ENCODE data around the gene TRMT10B. TPM values are rescaled to one million over a fixed set of nuclear protein-coding genes. Genes with fewer than 3 reads are reported as not detected.
"Not testable (repeated sequence)": the region's sequence is repeated elsewhere in the genome, so short reads cannot be mapped to it uniquely, and the experiment has no call there.

TRMT10B gene
- total RNA-seq, 1 donor from 2014 or later: 12.1 TPM

DNA sequence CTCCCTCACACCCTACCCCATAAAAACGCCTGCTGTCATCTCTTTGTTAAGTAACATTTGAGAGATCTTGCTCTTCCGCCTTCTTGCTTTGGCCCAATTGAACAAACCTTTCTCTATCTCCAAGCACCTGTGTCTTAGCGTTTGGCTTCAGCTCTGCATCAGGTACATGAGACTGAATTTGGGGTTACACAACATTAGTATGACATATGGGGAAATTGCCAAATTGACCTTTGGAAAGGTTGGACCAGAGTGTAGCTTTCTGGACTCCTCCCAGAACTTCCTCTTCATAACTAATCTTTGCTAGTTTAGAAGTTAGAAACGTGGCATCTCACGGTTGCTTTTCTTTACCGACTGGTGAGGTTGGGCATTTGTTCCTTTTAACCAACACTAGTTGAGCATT is 34.7 kb downstream of the TRMT10B start:
- intact Hi-C loops (cut with micrococcal nuclease): loop anchor here (10.0 kb wide), 1 partner anchor 324 kb away; the partner anchor contains the start of gene ZBTB5
- Mint-ChIP-seq H3K36me3 (ENCODE audit: low read depth) (peaks cover 13% of the 10 kb centered on the region), H3K9me3 (no peaks in the 10 kb centered on the region), H3K27me3 (ENCODE audit: low read depth) (no peaks in the 10 kb centered on the region), H3K27ac (no peak overlapping the region), H3K4me1 (ENCODE audit: low read depth) (peaks cover 16% of the 10 kb centered on the region), H3K4me3 (ENCODE audit: low read depth) (no peak overlapping the region)
- no peak for DNase-seq (ENCODE audit: low spot score)

DNA sequence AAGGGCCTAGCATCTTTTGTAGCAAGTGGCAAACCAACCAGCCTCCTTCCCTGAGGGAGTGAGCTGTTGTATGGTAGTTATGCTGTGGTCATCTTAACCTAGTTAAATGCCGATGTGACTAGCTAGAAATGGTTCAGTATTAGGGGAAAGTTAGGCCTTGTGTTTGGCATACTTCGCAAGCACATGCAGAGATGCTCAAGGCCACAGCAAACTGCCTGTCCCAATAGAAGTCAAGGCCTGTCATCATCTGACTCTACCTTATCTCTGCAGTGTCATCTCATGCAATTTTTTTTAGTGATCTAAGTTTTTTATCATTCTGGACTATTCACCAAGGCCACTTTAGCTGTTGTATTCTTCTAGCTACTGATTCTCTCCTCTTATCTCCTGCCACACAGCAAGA is 36.5 kb downstream of the TRMT10B start:
- no peak overlapping the region for H3K4me3 Mint-ChIP-seq (ENCODE audit: low read depth)
- peaks cover under 1% of the 10 kb centered on the region for H3K36me3 Mint-ChIP-seq (ENCODE audit: low read depth)
- no peaks in the 10 kb centered on the region for H3K9me3 Mint-ChIP-seq
- no peak for DNase-seq (ENCODE audit: low spot score)
- intact Hi-C loops (cut with micrococcal nuclease): no loop called here
- H3K4me1 Mint-ChIP-seq (ENCODE audit: low read depth): peaks cover 7% of the 10 kb centered on the region
- H3K27me3 Mint-ChIP-seq (ENCODE audit: low read depth): peaks cover under 1% of the 10 kb centered on the region
- H3K27ac Mint-ChIP-seq: no peak overlapping the region

DNA sequence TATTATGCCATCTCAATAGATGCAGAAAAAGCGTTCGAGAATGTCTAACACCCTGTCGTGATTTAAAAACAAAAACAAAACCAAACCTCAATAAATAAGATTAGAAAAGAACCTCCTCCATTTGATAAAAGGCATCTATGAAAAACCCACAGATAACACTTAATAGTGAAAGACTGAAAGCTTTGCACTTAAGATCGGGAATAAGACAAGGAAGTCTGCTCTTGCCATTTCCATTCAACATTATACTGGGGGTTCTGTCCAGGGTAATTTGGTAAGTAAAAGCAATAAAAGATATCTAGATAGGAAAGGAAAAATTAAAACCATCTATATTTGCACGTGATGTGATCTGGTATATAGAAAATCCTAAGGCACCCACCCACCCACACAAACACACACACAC is 38.5 kb downstream of the TRMT10B start:
- DNase-seq (ENCODE audit: low spot score): no peak
- H3K4me1 Mint-ChIP-seq (ENCODE audit: low read depth): peaks cover 3% of the 10 kb centered on the region
- H3K36me3 Mint-ChIP-seq (ENCODE audit: low read depth): no peaks in the 10 kb centered on the region
- H3K4me3 Mint-ChIP-seq (ENCODE audit: low read depth): no peak overlapping the region
- intact Hi-C loops (cut with micrococcal nuclease): no loop called here
- H3K27me3 Mint-ChIP-seq (ENCODE audit: low read depth): peaks cover 4% of the 10 kb centered on the region
- no peak overlapping the region for H3K27ac Mint-ChIP-seq
- no peaks in the 10 kb centered on the region for H3K9me3 Mint-ChIP-seq

DNA sequence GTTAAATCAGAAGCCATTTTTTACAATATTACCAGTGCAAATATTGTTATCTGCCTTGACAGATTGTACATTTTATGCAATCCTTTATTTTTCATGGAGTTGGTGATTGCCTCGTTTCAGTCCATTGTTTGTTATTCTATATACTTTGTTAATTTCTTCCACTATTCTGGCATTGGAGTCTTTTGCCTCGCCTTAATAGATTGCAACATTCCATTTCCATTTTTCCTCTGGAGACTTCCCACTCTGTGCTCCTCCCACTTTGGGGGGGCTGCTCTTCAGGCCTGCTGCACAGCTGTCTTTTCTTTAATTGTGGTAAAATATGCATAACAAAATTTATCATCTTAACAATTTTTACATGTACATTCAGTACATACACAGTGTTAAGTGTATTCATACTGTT is 42.6 kb downstream of the TRMT10B start:
- intact Hi-C loops (cut with micrococcal nuclease): no loop called here

DNA sequence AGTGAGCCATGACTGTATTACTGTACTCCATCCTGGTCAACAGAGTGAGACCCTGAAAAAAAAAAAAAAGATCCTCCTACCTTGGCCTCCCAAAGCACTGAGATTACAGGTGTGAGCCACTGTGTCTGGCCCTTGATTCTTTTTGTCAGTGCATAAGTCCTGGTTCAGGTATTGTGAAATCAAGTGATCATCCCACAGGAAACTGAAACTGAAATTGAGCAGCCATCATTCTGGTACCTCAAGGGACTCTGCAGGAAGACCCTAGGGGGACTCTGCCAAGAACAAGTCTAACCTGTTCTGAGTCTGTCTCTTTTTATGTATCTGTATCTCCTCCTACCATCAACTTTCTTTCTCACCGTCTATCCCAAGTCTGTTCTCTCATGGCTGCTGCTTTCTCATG is 45.1 kb downstream of the TRMT10B start:
- Mint-ChIP-seq H3K36me3 (ENCODE audit: low read depth) (peaks cover 14% of the 10 kb centered on the region), H3K9me3 (no peaks in the 10 kb centered on the region), H3K27ac (peak overlapping the region; percentile 34), H3K4me1 (ENCODE audit: low read depth) (peaks cover 28% of the 10 kb centered on the region), H3K27me3 (ENCODE audit: low read depth) (peaks cover 4% of the 10 kb centered on the region), H3K4me3 (ENCODE audit: low read depth) (peak overlapping the region; percentile 89)
- DNase-seq (ENCODE audit: low spot score): no peak
- intact Hi-C loops (cut with micrococcal nuclease): no loop called here

More for the DNA sequence above, 42.6 kb downstream of the TRMT10B start:
- Mint-ChIP-seq H3K9me3 (no peaks in the 10 kb centered on the region), H3K36me3 (ENCODE audit: low read depth) (peaks cover 6% of the 10 kb centered on the region), H3K4me3 (ENCODE audit: low read depth) (no peak overlapping the region), H3K4me1 (ENCODE audit: low read depth) (peaks cover 16% of the 10 kb centered on the region), H3K27ac (no peak overlapping the region), H3K27me3 (ENCODE audit: low read depth) (peaks cover 4% of the 10 kb centered on the region)
- DNase-seq (ENCODE audit: low spot score): no peak

DNA sequence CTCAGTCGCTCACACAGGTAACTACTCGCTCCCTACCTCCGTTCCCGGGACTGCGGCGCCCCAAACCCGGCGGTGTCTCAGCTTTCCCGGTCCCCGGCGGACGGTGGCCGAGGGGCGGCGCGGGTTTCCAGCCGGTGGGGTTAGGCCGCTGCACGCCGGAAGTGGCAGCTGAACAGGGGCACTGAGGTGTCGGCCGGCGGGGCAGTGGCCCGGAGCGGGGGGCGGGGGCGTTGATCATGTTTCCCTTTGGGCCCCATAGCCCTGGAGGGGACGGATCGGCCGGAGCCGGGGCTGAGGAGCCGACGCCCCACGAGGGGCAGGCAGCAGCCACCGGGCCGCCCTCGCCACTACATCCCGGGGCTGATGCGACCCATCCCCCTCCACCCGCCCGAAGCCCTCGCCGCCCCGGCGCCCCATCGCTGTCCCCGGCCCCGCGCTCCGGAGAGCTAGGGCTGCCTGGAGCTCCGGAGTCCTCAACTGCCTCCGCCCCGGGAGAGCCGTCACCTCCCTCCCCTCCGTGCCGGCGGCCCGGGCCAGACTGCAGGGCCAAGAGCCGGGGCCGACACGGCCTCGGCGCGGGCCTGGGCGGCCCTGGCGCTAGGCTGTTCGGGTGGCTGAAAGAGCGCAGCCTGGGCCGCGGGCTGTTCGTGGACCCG is 47.2 kb downstream of the TRMT10B start, which contains the start of gene DCAF10:
TSS of gene DCAF10 (plus strand) at position 167 of the 656 bp plus-strand sequence. CDS start at position 237, 70 bp downstream.
- Mint-ChIP-seq H3K9me3 (no peaks in the 10 kb centered on the region), H3K4me3 (ENCODE audit: low read depth) (peak within 1 kb of the TSS; percentile 89), H3K27ac (peak within 1 kb of the TSS; percentile 77), H3K4me1 (ENCODE audit: low read depth) (peaks cover 28% of the 10 kb centered on the region), H3K36me3 (ENCODE audit: low read depth) (peaks cover 21% of the 10 kb centered on the region), H3K27me3 (ENCODE audit: low read depth) (no peaks in the 10 kb centered on the region)
- peak; percentile 86 for DNase-seq (ENCODE audit: low spot score)
- intact Hi-C loops (cut with micrococcal nuclease): loop anchor here (1.0 to 2.0 kb wide), 4 partner anchors 15 to 208 kb away; partner anchors contain the start of genes EXOSC3, SLC25A51, TOMM5 and TRMT10B

DNA sequence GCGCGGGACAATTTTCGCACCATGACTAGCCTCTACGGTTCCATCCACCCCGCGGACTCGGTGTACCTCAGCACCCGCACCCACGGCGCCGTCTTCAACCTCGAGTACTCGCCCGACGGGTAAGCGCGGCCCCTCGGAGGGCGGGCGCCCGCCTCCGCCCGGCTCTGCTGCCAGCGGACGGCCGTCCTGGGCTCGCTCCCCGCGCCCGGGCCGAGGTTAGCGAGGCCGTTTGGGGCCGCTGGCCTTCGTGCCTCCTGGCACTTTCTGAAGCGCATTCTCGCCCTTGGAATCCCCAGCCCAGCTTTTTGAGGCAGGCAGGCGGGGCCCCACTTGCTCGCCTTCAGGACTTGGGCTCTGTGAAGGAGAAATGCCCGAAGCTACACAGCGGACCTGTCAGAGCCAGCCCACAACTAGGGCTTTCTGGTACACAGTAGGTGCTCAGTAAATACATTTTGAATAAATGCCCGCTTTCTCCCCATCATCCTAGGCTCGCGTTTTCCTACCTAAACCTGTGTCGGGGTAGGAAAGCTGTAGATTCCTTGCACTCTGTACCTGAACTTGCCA is 47.8 kb downstream of the TRMT10B start:
- intact Hi-C loops (cut with micrococcal nuclease): loop anchor here (2.0 kb wide), 2 partner anchors 49 to 209 kb away; partner anchors contain the start of genes TOMM5 and TRMT10B
- no peak for DNase-seq (ENCODE audit: low spot score)
- Mint-ChIP-seq H3K4me1 (ENCODE audit: low read depth) (peaks cover 32% of the 10 kb centered on the region), H3K27ac (peak overlapping the region; percentile 46), H3K9me3 (no peaks in the 10 kb centered on the region), H3K36me3 (ENCODE audit: low read depth) (peaks cover 25% of the 10 kb centered on the region), H3K4me3 (ENCODE audit: low read depth) (peak overlapping the region; percentile 89), H3K27me3 (ENCODE audit: low read depth) (no peaks in the 10 kb centered on the region)

DNA sequence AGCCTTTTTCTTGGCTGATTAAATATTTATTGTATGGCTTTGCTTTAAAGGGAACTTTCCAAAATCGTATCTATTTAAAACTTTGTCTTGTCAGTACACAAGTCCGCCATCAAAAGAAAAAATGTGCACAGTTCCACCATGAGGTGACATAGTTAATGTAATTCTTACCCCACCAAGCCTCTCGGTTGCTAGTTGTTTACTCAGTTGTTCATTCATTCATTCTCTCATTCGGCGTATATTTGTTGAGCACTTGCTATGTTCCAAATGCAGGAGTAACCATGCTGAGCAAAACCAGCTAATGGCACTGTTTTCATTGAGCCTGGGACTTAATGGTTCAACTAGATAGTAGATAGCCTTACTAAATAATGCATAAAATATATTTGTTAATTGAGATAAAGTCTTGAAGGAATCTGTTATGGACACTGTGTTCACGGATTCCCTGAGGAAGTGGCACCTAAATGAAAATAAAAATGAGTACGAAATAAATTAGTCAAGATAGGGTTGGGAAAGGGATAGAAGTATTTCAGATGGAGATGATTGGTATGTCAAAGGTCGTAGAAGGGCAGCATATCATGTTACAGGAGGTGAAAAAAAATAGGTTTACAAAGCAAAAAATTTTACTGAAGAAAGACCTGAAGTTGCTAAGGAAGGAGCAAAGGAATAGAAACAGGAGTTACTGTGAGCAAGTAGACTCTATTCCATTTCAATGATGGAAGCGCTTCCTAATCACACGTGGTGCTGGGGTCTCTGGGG is 48.5 kb downstream of the TRMT10B start:
- H3K36me3 Mint-ChIP-seq (ENCODE audit: low read depth): peaks cover 31% of the 10 kb centered on the region
- peaks cover 34% of the 10 kb centered on the region for H3K4me1 Mint-ChIP-seq (ENCODE audit: low read depth)
- H3K4me3 Mint-ChIP-seq (ENCODE audit: low read depth): peak overlapping the region; percentile 89
- no peaks in the 10 kb centered on the region for H3K9me3 Mint-ChIP-seq
- DNase-seq (ENCODE audit: low spot score): no peak
- intact Hi-C loops (cut with micrococcal nuclease): loop anchor here (2.0 kb wide), 2 partner anchors 49 to 209 kb away; partner anchors contain the start of genes TOMM5 and TRMT10B
- no peaks in the 10 kb centered on the region for H3K27me3 Mint-ChIP-seq (ENCODE audit: low read depth)
- peak overlapping the region; percentile 46 for H3K27ac Mint-ChIP-seq

DNA sequence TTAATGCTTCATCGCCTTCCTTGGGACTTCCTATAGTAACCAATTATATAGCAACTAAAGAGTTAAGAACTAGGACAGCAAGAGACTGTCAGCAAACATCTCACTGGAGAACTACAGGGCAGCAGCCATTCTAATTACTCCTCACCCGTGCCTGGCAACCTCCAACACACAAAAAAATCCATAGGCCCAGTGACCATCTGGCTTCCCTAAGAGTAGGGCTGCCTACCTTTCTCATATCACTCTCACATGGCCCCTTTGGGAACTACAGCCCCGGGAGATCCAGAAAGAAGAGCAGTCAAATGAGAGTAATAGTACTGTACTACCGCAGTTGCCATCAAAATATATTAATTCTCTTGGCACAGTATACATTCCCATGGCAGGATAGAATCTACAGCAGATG is 52.7 kb downstream of the TRMT10B start:
- no peak for DNase-seq (ENCODE audit: low spot score)
- no peaks in the 10 kb centered on the region for H3K27me3 Mint-ChIP-seq (ENCODE audit: low read depth)
- intact Hi-C loops (cut with micrococcal nuclease): no loop called here
- H3K4me3 Mint-ChIP-seq (ENCODE audit: low read depth): no peak overlapping the region
- H3K36me3 Mint-ChIP-seq (ENCODE audit: low read depth): peaks cover 42% of the 10 kb centered on the region
- peaks cover 26% of the 10 kb centered on the region for H3K4me1 Mint-ChIP-seq (ENCODE audit: low read depth)
- no peaks in the 10 kb centered on the region for H3K9me3 Mint-ChIP-seq
- no peak overlapping the region for H3K27ac Mint-ChIP-seq

DNA sequence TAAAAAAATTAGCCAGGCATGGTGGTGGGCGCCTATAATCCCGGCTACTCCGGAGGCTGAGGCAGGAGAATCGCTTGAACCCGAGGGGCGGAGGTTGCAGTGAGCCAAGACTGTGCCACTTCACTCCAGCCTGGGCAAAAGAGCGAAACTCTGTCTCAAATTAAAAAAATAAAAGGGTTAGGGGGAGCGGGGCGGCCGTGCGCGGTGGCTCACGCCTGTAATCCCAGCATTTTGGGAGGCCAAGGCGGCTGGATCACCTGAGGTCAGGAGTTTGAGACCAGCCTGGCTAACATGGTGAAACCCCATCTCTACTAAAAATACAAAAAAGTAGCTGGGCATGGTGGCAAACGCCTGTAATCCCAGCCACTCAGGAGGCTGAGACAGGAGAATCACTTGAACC is 56.1 kb downstream of the TRMT10B start:
- H3K27ac Mint-ChIP-seq; DNase-seq (ENCODE audit: low spot score): not testable (repeated sequence)
- H3K4me1 Mint-ChIP-seq (ENCODE audit: low read depth): peaks cover 18% of the 10 kb centered on the region

DNA sequence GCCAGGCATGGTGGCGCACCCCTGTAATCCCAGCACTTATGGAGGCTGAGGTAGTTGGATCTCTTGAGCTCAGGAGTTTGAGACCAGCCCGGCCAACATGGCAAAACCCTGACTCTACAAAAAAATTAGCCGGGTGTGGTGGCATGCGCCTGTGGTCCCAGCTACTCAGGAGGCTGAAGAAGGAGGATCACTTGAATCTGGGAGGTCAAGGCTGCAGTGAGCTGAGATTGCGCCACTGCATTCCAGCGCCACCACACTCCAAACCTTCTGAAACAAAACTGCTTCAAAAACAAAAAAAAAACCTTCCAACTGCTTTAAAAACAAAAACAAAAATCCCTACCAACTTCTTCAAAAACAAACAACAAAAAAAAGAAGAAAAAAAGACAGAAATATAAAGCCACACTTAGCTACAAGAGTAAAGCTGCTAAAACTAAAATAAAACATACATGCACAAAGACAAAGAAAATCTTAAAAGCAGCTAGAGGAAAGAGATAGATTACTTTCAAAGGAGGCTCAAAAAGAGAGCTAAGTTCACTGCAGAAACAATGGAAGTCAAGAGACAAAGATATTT is 58.4 kb downstream of the TRMT10B start:
- peaks cover 34% of the 10 kb centered on the region for H3K36me3 Mint-ChIP-seq (ENCODE audit: low read depth)
- no peak overlapping the region for H3K27ac Mint-ChIP-seq
- no peaks in the 10 kb centered on the region for H3K9me3 Mint-ChIP-seq
- H3K4me1 Mint-ChIP-seq (ENCODE audit: low read depth): peaks cover 12% of the 10 kb centered on the region
- intact Hi-C loops (cut with micrococcal nuclease): no loop called here
- H3K27me3 Mint-ChIP-seq (ENCODE audit: low read depth): no peaks in the 10 kb centered on the region
- no peak overlapping the region for H3K4me3 Mint-ChIP-seq (ENCODE audit: low read depth)
- DNase-seq (ENCODE audit: low spot score): no peak

More for the DNA sequence above, 56.1 kb downstream of the TRMT10B start:
- H3K9me3 Mint-ChIP-seq; H3K27me3 Mint-ChIP-seq (ENCODE audit: low read depth); H3K4me3 Mint-ChIP-seq (ENCODE audit: low read depth); intact Hi-C loops (cut with micrococcal nuclease): not testable (repeated sequence)
- H3K36me3 Mint-ChIP-seq (ENCODE audit: low read depth): peaks cover 45% of the 10 kb centered on the region

DNA sequence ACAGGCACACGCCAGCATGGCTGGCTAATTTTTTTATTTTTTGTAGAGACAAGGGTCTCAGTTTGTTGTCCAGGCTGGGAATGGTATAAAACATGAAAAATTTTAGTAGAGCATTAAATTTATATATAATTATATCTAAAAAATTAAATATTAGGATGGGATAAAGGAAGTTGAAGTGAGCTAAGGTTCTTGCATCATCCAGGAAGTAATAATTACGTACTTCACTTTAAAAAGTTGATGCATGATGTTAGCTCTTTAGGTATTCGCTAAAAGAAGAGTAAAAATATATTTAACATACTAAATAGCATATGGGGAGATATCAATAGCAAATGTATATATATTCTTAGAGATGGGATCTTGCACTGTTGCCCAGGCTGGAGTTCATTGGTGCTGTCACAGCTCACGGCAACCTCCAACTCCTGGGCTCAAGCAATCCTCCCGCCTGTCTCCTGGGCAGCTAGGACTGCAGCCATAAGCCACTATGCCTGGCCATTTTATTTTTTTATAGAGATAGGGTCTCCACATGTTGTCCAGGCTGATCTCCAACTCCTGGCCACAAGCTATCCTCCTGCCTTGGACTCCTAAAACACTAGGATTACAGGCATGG is 59.3 kb downstream of the TRMT10B start:
- intact Hi-C loops (cut with micrococcal nuclease): no loop called here
- Mint-ChIP-seq H3K9me3 (no peaks in the 10 kb centered on the region), H3K27me3 (ENCODE audit: low read depth) (no peaks in the 10 kb centered on the region), H3K4me3 (ENCODE audit: low read depth) (no peak overlapping the region), H3K27ac (no peak overlapping the region), H3K4me1 (ENCODE audit: low read depth) (peaks cover 11% of the 10 kb centered on the region), H3K36me3 (ENCODE audit: low read depth) (peaks cover 28% of the 10 kb centered on the region)
- no peak for DNase-seq (ENCODE audit: low spot score)

Measured in activated T-helper 2 cell treated with anti-CD3 and anti-CD28 coated beads, Interferon-gamma antibody, Interleukin-2, Interleukin-4, amounts not matched to agents 10 μg/mL and 5 μg/mL and 100 μg/mL, durations not matched to agents 14 hours and 24 hours and 36 hours (primary cell).